ENCODE data around the gene DSG1.
"Not testable (repeated sequence)": the region's sequence is repeated elsewhere in the genome, so short reads cannot be mapped to it uniquely, and the experiment has no call there.

DNA sequence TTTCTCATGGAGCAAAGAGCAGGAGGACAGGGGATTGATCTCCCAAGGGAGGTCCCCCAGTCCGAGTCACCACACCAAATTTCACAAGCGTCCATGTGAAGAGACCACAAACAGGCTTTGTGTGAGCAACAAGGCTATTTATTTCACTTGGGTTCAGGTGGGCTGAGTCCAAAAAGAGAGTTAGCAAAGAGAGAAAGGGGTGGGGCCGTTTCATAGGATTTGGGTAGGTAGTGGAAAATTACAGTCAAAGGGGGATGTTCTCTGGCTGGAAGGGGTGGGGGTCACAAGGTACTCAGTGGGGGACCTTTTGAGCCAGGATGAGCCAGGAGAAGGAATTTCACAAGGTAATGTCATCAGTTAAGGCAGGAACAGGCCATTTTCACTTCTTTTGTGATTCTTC is 28.5 kb upstream of the DSG1 start:
- not testable (repeated sequence) for TF ChIP-seq EZH2 (IDR thresholded peaks at IDR 0.05; ENCODE audit: insufficient read depth, poor library complexity, severe bottlenecking); EZH2phosphoT487 (IDR thresholded peaks at IDR 0.05; ENCODE audit: insufficient read depth, low read depth)
